NT2/D1 (cell line): ENCODE results near the gene ARHGEF11.

Experiments
- YY1 ChIP-seq: IDR thresholded peaks from 2 replicates; pipeline ENCODE4 v1.6.1; 2011; ENCODE audit not compliant: insufficient read length, insufficient read depth
- ZNF274 ChIP-seq: IDR thresholded peaks from 2 replicates; pipeline ENCODE4 v1.6.1; 2011; ENCODE audit warnings: mild to moderate bottlenecking, low read depth, low read length

DNA sequence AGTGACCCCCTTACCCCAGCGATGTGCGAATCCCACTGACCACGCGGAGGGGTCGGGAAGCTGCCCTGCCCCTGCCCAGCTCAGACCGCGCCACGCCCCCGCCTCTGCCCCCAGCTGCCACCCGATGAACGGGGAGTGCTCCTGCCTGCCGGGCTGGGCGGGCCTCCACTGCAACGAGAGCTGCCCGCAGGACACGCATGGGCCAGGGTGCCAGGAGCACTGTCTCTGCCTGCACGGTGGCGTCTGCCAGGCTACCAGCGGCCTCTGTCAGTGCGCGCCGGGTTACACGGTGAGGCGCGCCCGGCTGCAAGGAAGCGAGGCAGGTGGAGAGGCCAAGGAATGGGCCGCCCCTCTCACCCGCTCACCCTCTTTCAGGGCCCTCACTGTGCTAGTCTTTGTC lies 137.0 kb downstream of the ARHGEF11 start:
- TF ChIP-seq ZNF274 (no peak), YY1 (no peak)
